ENCODE measurements around the gene PAPPA2. TPM values are rescaled to one million over a fixed set of nuclear protein-coding genes. Genes with fewer than 3 reads are reported as not detected.

Gene PAPPA2
- total and polyA plus RNA-seq, 3 experiments from 2014 or later = 0.29 to 0.55 TPM; not detected in 1

DNA sequence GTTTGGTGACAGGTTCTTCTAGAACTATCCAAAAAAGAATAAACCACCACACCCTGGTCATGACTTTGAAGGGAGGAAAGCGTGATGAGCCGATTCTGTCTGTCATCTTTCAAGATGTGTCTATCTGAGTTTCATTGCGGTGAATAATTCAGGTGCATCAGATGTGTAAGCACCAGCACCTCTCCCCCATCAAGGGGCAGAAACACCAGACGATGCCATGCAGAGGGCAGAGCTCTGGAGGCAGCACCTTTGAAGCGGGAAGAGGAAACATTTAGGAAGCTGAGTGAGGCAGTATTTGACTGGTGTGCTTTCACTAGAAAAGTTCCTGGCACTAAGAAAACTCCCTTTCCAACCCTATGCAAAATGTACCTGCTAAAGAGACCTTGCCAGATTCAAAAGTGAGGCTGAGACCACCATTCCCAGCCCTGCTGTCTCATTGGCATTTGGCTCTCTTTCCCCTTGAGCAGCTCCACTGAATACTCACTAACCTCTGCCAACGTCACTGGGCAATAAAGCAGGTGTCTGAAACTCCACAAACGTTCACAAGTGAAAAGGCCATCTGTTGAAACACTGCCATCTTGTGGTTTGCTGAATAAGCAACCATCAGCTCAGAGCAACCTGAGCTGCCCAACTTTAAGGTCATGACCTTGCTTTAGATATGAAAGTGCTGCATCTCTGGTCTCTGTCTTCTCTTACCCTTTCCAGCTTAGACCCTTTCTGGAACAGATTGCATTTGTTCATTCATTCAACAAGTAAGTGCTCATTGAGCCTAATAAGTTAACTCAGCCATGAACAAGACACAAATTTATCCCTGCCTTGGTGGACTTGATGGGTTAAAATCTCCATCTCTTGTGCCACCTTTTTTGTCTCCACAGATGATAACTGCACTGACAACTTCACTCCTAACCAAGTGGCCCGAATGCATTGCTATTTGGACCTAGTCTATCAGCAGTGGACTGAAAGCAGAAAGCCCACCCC is 228.6 kb downstream of the PAPPA2 start:
- CTCF ChIA-PET = interaction anchor here (0.7 to 1.1 kb wide), 2 partner anchors 279 to 1540 kb away, joined by 3 read pairs; no protein-coding TSS in a partner anchor
- Histone ChIP-seq H3K9me3 (ENCODE audit: low read length) (no peaks in the 10 kb centered on the region), H3K36me3 (ENCODE audit: insufficient read depth, low read length) (no peaks in the 10 kb centered on the region), H3K4me3 (ENCODE audit: low read length) (no peak overlapping the region), H3K27ac (ENCODE audit: low read depth, low read length) (no peak overlapping the region), H3K4me1 (ENCODE audit: insufficient read depth, low read length) (no peaks in the 10 kb centered on the region), H3K27me3 (ENCODE audit: insufficient read depth, low read length, poor library complexity, severe bottlenecking) (no peaks in the 10 kb centered on the region)
- Mint-ChIP-seq H3K4me3 (no peak overlapping the region), H3K27me3 (no peaks in the 10 kb centered on the region), H3K4me1 (no peaks in the 10 kb centered on the region), H3K9me3 (peaks cover 0 to 4% (median 0%) of the 10 kb centered on the region in 5 donors), H3K27ac (no peak overlapping the region), H3K36me3 (no peaks in the 10 kb centered on the region)
- POLR2A ChIA-PET = no interaction called here
- DNase-seq = no peak

GRCh38 chr1:176692431-176692830 is 229.5 kb downstream of the PAPPA2 start:
- no peak overlapping the region for H3K4me3 ChIP-seq (ENCODE audit: low read length)
- CTCF ChIA-PET = interaction anchor here (1.1 kb wide), 1 partner anchor 1541 kb away, joined by 3 read pairs; no protein-coding TSS in a partner anchor

GRCh38 chr1:176692988-176693696 is 230.2 kb downstream of the PAPPA2 start:
- Histone ChIP-seq H3K36me3 (ENCODE audit: insufficient read depth, low read length) (no peaks in the 10 kb centered on the region), H3K4me3 (ENCODE audit: low read length) (no peak overlapping the region), H3K27ac (ENCODE audit: low read depth, low read length) (no peak overlapping the region), H3K27me3 (ENCODE audit: insufficient read depth, low read length, poor library complexity, severe bottlenecking) (no peaks in the 10 kb centered on the region), H3K4me1 (ENCODE audit: insufficient read depth, low read length) (no peaks in the 10 kb centered on the region), H3K9me3 (ENCODE audit: low read length) (no peaks in the 10 kb centered on the region)
- no peak overlapping the region for H3K27ac Mint-ChIP-seq
- H3K4me3 Mint-ChIP-seq = no peak overlapping the region
- H3K27me3 Mint-ChIP-seq = no peaks in the 10 kb centered on the region
- CTCF ChIA-PET = no interaction called here
- H3K9me3 Mint-ChIP-seq = peaks cover 0 to 4% (median 0%) of the 10 kb centered on the region in 5 donors
- no peaks in the 10 kb centered on the region for H3K36me3 Mint-ChIP-seq
- POLR2A ChIA-PET = no interaction called here
- H3K4me1 Mint-ChIP-seq = no peaks in the 10 kb centered on the region
- no peak for DNase-seq

More at GRCh38 chr1:176692431-176692830, 229.5 kb downstream of the PAPPA2 start:
- no peaks in the 10 kb centered on the region for H3K27me3 Mint-ChIP-seq
- POLR2A ChIA-PET = no interaction called here
- DNase-seq = no peak
- no peaks in the 10 kb centered on the region for H3K36me3 Mint-ChIP-seq
- no peaks in the 10 kb centered on the region for H3K36me3 ChIP-seq (ENCODE audit: insufficient read depth, low read length)
- no peaks in the 10 kb centered on the region for H3K4me1 Mint-ChIP-seq
- no peaks in the 10 kb centered on the region for H3K27me3 ChIP-seq (ENCODE audit: insufficient read depth, low read length, poor library complexity, severe bottlenecking)
- H3K27ac ChIP-seq (ENCODE audit: low read depth, low read length) = no peak overlapping the region
- H3K4me1 ChIP-seq (ENCODE audit: insufficient read depth, low read length) = no peaks in the 10 kb centered on the region
- no peak overlapping the region for H3K4me3 Mint-ChIP-seq
- H3K27ac Mint-ChIP-seq = no peak overlapping the region
- peaks cover 0 to 4% (median 0%) of the 10 kb centered on the region in 5 donors for H3K9me3 Mint-ChIP-seq
- H3K9me3 ChIP-seq (ENCODE audit: low read length) = no peaks in the 10 kb centered on the region

DNA sequence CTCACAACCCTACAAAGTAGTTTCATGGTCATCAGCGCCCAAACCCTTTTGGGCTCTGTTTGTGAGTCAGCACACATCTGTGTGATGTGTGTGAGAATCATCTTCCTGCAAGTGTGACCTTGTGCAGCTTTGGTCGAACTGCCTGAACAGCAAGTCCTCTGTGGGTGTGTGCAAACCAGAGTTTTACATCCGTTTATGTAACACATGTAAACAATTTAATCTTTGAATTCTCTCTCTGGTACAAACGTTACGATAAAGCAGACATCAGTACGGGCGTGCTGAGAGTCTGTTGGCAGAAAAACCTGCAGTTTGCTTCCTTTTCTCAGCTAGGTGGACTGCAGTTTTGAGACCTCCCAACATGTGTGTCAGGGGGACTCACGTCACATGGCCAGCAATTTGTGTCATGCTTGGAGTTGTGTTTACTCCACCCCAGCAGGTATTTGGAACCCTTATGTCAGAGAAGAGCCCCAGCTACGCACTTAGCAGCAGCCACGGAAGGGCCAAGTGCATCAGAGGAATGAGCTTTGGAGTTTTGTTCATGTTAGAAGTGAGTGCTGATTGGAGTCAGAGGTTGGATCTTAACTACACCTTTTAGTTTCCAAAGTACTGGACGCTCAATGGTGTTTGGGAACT is 230.8 kb downstream of the PAPPA2 start:
- H3K9me3 ChIP-seq (ENCODE audit: low read length) = no peaks in the 10 kb centered on the region
- DNase-seq = no peak
- Mint-ChIP-seq H3K4me1 (no peaks in the 10 kb centered on the region), H3K27me3 (no peaks in the 10 kb centered on the region), H3K27ac (no peak overlapping the region), H3K9me3 (peaks cover 0 to 4% (median 0%) of the 10 kb centered on the region in 5 donors), H3K4me3 (no peak overlapping the region), H3K36me3 (no peaks in the 10 kb centered on the region)
- no peak overlapping the region for H3K27ac ChIP-seq (ENCODE audit: low read depth, low read length)
- ChIA-PET POLR2A (no interaction called here), CTCF (no interaction called here)
- no peaks in the 10 kb centered on the region for H3K4me1 ChIP-seq (ENCODE audit: insufficient read depth, low read length)
- H3K4me3 ChIP-seq (ENCODE audit: low read length) = no peak overlapping the region
- H3K27me3 ChIP-seq (ENCODE audit: insufficient read depth, low read length, poor library complexity, severe bottlenecking) = no peaks in the 10 kb centered on the region
- H3K36me3 ChIP-seq (ENCODE audit: insufficient read depth, low read length) = no peaks in the 10 kb centered on the region

DNA sequence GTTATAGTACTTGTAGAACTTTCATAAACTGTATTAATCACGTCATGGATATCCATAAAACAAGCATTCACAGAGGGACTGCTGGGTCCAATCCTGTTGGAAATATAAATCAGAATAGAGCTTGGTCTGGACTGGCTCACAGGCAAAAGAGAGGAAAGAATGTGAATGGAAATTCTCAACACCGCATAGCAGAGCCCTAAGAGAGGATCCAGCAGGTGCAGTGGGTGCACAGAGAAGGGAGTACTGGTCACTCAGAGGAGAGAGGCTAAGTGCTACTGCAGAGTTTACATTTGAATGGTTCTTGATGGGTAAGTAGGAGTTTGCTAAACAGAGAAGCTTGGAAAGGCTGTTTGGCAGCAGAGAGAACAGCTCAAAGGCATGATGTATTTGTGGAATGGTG is 231.7 kb downstream of the PAPPA2 start:
- Histone ChIP-seq H3K4me1 (ENCODE audit: insufficient read depth, low read length) (no peaks in the 10 kb centered on the region), H3K9me3 (ENCODE audit: low read length) (no peaks in the 10 kb centered on the region), H3K27me3 (ENCODE audit: insufficient read depth, low read length, poor library complexity, severe bottlenecking) (no peaks in the 10 kb centered on the region), H3K27ac (ENCODE audit: low read depth, low read length) (no peak overlapping the region), H3K4me3 (ENCODE audit: low read length) (no peak overlapping the region), H3K36me3 (ENCODE audit: insufficient read depth, low read length) (no peaks in the 10 kb centered on the region)
- no peak for DNase-seq
- no peaks in the 10 kb centered on the region for H3K36me3 Mint-ChIP-seq
- no peak overlapping the region for H3K4me3 Mint-ChIP-seq
- no peaks in the 10 kb centered on the region for H3K4me1 Mint-ChIP-seq
- H3K27ac Mint-ChIP-seq = no peak overlapping the region
- peaks cover 0 to 2% of the 10 kb centered on the region in 2 donors for H3K27me3 Mint-ChIP-seq
- POLR2A ChIA-PET = no interaction called here
- H3K9me3 Mint-ChIP-seq = peaks cover 0 to 4% (median 0%) of the 10 kb centered on the region in 5 donors
- CTCF ChIA-PET = no interaction called here

GRCh38 chr1:176696109-176696508 is 233.1 kb downstream of the PAPPA2 start:
- H3K9me3 ChIP-seq (ENCODE audit: low read length) = no peaks in the 10 kb centered on the region
- POLR2A ChIA-PET = no interaction called here
- Mint-ChIP-seq H3K4me1 (no peaks in the 10 kb centered on the region), H3K4me3 (no peak overlapping the region), H3K27me3 (peaks cover 0 to 2% of the 10 kb centered on the region in 2 donors), H3K36me3 (no peaks in the 10 kb centered on the region), H3K9me3 (peaks cover 0 to 4% (median 1%) of the 10 kb centered on the region in 5 donors), H3K27ac (no peak overlapping the region)
- CTCF ChIA-PET = no interaction called here
- H3K27ac ChIP-seq (ENCODE audit: low read depth, low read length) = no peak overlapping the region
- no peaks in the 10 kb centered on the region for H3K36me3 ChIP-seq (ENCODE audit: insufficient read depth, low read length)
- no peaks in the 10 kb centered on the region for H3K4me1 ChIP-seq (ENCODE audit: insufficient read depth, low read length)
- no peaks in the 10 kb centered on the region for H3K27me3 ChIP-seq (ENCODE audit: insufficient read depth, low read length, poor library complexity, severe bottlenecking)
- DNase-seq = no peak
- no peak overlapping the region for H3K4me3 ChIP-seq (ENCODE audit: low read length)

GRCh38 chr1:176696689-176697088 is 233.7 kb downstream of the PAPPA2 start:
- Mint-ChIP-seq H3K36me3 (no peaks in the 10 kb centered on the region), H3K4me1 (no peaks in the 10 kb centered on the region), H3K27ac (no peak overlapping the region), H3K27me3 (peaks cover 0 to 2% of the 10 kb centered on the region in 2 donors), H3K9me3 (peaks cover 0 to 5% (median 1%) of the 10 kb centered on the region in 5 donors), H3K4me3 (no peak overlapping the region)
- ChIA-PET POLR2A (no interaction called here), CTCF (no interaction called here)
- no peak overlapping the region for H3K4me3 ChIP-seq (ENCODE audit: low read length)
- no peaks in the 10 kb centered on the region for H3K9me3 ChIP-seq (ENCODE audit: low read length)
- no peaks in the 10 kb centered on the region for H3K36me3 ChIP-seq (ENCODE audit: insufficient read depth, low read length)
- DNase-seq = no peak
- H3K4me1 ChIP-seq (ENCODE audit: insufficient read depth, low read length) = no peaks in the 10 kb centered on the region
- no peak overlapping the region for H3K27ac ChIP-seq (ENCODE audit: low read depth, low read length)
- H3K27me3 ChIP-seq (ENCODE audit: insufficient read depth, low read length, poor library complexity, severe bottlenecking) = no peaks in the 10 kb centered on the region

- POLR2A ChIA-PET = no interaction called here
- no peaks in the 10 kb centered on the region for H3K36me3 Mint-ChIP-seq
Observed at GRCh38 chr1:176699821-176700220, 236.8 kb downstream of the PAPPA2 start.

More at GRCh38 chr1:176699821-176700220, 236.8 kb downstream of the PAPPA2 start:
- Histone ChIP-seq H3K9me3 (ENCODE audit: low read length) (no peaks in the 10 kb centered on the region), H3K4me3 (ENCODE audit: low read length) (no peak overlapping the region), H3K36me3 (ENCODE audit: insufficient read depth, low read length) (no peaks in the 10 kb centered on the region), H3K4me1 (ENCODE audit: insufficient read depth, low read length) (no peaks in the 10 kb centered on the region), H3K27ac (ENCODE audit: low read depth, low read length) (no peak overlapping the region), H3K27me3 (ENCODE audit: insufficient read depth, low read length, poor library complexity, severe bottlenecking) (no peaks in the 10 kb centered on the region)
- DNase-seq = no peak
- Mint-ChIP-seq H3K9me3 (peaks cover 0 to 9% (median 1%) of the 10 kb centered on the region in 5 donors), H3K27ac (no peak overlapping the region), H3K27me3 (peaks cover 0 to 2% of the 10 kb centered on the region in 2 donors), H3K4me3 (no peak overlapping the region), H3K4me1 (no peaks in the 10 kb centered on the region)
- CTCF ChIA-PET = no interaction called here

Data from CD8-positive, alpha-beta memory T cell (primary cell).